ENCODE data around the gene CDK5RAP3.

DNA sequence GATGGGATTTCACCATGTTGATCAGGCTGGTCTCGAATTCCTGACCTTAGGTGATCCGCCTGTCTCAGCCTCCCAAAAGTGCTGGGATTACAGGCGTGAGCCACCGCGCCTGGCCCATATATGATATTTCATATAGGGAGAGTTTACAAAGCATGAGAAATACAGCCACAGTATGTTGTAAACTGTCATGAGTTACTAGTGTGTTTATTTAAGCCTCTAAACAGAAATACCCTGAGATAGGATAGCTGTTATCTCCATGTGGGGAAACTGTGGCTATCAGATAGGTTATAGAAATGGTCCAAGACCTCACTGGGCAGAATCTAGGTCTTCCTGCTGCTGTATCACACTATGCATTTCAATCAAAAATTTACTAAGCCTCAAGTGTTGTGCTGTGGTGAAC lies 2.1 kb upstream of the CDK5RAP3 start:
- no peak for TF ChIP-seq GABPA (IDR thresholded peaks at IDR 0.05; ENCODE audit: low read depth)
- TF ChIP-seq, protein P1, sequence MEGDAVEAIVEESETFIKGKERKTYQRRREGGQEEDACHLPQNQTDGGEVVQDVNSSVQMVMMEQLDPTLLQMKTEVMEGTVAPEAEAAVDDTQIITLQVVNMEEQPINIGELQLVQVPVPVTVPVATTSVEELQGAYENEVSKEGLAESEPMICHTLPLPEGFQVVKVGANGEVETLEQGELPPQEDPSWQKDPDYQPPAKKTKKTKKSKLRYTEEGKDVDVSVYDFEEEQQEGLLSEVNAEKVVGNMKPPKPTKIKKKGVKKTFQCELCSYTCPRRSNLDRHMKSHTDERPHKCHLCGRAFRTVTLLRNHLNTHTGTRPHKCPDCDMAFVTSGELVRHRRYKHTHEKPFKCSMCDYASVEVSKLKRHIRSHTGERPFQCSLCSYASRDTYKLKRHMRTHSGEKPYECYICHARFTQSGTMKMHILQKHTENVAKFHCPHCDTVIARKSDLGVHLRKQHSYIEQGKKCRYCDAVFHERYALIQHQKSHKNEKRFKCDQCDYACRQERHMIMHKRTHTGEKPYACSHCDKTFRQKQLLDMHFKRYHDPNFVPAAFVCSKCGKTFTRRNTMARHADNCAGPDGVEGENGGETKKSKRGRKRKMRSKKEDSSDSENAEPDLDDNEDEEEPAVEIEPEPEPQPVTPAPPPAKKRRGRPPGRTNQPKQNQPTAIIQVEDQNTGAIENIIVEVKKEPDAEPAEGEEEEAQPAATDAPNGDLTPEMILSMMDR (IDR thresholded peaks at IDR 0.05; ENCODE audit: insufficient read depth, low read length) = no peak

All from HL-60 (cell line).